ENCODE measurements around the gene CCDC66.
"Not testable (repeated sequence)": the region's sequence is repeated elsewhere in the genome, so short reads cannot be mapped to it uniquely, and the experiment has no call there.

Gene CCDC66

DNA sequence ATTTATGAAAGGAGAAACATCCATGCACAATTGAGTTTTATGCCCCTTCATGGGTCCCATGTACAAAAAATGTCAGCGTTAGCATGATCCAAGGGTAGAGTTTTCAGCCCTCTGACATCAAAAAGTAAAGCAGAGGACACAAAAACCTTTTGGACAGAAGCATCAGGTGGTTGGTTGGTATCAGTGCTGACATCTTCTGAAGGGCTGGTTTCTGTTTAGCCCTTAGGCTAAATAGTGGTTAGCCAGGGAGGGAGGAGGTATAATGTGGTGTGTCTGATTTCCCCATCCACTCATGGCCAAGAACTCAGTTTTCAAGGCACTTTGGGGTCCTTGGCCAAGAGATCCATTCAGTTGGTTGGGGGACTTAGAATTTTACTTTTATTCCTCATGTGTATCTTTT lies 16.5 kb downstream of the CCDC66 start:
- Histone ChIP-seq H3K27ac (no peak overlapping the region), H3K4me3 (no peak overlapping the region)
- DNase-seq (ENCODE audit: low spot score): no peak
- TF ChIP-seq, protein P1, sequence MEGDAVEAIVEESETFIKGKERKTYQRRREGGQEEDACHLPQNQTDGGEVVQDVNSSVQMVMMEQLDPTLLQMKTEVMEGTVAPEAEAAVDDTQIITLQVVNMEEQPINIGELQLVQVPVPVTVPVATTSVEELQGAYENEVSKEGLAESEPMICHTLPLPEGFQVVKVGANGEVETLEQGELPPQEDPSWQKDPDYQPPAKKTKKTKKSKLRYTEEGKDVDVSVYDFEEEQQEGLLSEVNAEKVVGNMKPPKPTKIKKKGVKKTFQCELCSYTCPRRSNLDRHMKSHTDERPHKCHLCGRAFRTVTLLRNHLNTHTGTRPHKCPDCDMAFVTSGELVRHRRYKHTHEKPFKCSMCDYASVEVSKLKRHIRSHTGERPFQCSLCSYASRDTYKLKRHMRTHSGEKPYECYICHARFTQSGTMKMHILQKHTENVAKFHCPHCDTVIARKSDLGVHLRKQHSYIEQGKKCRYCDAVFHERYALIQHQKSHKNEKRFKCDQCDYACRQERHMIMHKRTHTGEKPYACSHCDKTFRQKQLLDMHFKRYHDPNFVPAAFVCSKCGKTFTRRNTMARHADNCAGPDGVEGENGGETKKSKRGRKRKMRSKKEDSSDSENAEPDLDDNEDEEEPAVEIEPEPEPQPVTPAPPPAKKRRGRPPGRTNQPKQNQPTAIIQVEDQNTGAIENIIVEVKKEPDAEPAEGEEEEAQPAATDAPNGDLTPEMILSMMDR (IDR thresholded peaks at IDR 0.05): no peak

DNA sequence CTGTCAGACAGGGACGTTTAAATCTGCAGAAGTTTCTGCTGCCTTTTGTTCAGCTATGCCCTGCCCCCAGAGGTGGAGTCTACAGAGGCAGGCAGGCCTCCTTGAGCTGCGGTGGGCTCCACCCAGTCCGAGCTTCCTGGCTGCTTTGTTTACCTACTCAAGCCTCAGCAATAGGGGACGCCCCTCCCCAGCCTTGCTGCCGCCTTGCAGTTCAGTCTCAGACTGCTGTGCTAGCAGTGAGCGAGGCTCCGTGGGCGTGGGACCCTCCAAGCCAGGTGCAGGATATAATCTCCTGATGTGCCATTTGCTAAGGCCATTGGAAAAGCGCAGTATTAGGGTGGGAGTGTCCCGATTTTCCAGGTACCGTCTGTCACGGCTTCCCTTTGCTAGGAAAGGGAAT lies 25.0 kb downstream of the CCDC66 start:
- H3K27ac ChIP-seq; H3K4me3 ChIP-seq; DNase-seq (ENCODE audit: low spot score): not testable (repeated sequence)

DNA sequence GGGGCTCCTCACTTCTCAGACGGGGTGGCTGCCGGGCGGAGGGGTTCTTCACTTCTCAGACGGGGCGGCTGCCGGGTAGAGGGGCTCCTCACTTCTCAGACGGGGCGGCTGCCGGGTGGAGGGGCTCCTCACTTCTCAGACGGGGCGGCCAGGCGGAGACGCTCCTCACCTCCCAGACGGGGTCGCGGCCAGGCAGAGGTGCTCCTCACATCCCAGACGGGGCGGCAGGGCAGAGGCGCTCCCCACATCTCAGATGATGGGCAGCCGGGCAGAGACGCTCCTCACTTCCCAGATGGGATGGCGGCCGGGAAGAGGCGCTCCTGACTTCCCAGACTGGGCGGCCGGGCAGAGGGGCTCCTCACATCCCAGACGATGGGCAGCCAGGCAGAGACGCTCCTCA lies 27.3 kb downstream of the CCDC66 start:
- not testable (repeated sequence) for H3K27ac ChIP-seq; H3K4me3 ChIP-seq; DNase-seq (ENCODE audit: low spot score)

DNA sequence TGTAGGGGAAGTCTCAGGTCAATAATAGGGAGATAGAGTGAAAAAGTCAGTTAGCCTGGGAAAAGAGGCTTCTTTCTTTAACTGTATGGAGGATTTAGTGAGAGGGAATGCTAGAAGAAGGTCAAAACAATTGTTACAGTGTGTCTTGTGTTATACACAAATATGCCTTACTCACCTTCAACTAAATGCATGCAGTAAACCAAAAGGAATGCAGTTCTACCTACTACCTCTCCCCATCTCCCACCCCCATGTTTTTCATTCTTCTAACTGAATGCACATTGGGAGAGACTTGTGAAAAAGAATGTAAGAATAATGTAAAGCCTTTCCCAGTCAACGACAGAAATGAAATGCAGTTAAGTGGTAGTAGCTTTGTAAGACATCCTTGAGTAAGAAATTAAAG lies 33.8 kb downstream of the CCDC66 start:
- no peak for DNase-seq (ENCODE audit: low spot score)
- H3K4me3 ChIP-seq: no peak overlapping the region
- no peak overlapping the region for H3K27ac ChIP-seq
- TF ChIP-seq, protein P1 (IDR thresholded peaks at IDR 0.05): no peak

DNA sequence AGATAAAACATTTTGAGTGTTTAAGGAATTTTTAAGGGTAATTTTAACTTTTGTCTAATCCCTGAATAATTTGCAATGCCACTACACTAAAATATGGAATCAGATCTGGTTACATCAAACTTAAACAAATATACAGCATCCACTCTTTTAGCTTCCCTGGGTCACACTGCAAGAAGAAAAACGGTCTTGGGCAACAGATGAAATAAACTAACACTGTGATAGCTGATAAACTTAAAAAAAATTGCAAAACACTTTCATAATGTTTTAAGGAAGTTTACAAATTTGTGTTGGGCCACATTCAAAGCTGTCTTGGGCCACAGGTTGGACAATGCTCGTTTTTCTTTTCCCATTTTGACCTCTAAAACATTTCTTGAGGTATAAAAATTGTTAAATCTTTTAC lies 34.3 kb downstream of the CCDC66 start:
- Histone ChIP-seq H3K27ac (no peak overlapping the region), H3K4me3 (no peak overlapping the region)
- no peak for DNase-seq (ENCODE audit: low spot score)

DNA sequence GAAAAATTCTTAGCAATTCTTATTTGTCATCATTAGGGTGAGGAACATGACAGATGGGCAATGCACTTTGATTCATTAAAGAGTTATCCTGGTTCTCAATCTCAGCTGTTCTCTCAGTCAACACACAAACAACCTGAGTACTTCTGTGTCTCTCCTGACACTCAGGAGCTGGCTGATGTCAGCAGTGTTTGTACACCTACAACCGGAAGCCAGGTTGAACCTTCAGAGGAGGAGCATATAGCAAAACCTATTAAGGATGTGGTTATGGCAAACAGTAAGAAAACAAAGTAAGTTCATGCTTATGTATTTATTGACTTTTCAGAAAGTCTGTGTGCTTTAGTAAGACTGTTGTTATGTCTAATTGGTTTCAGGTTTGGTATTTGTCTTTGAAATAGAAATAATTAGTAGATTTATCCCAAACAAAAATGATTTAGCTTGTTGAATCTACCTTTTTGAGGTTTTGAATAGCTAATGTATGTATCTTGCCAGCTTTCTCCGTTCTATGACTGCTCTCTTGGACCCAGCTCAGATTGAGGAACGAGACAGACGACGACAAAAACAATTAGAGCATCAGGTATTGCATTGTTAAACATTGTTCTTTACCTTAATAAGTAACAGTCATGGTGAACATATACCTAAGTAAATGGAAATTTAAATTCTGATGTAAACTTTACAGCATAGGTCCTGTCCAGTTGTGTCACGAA lies 36.6 kb downstream of the CCDC66 start:
- no peak for DNase-seq (ENCODE audit: low spot score)
- TF ChIP-seq, protein P1 (IDR thresholded peaks at IDR 0.05): no peak
- Histone ChIP-seq H3K4me3 (no peak overlapping the region), H3K27ac (no peak overlapping the region)

More for the DNA sequence above, 34.3 kb downstream of the CCDC66 start:
- TF ChIP-seq, protein P1 (IDR thresholded peaks at IDR 0.05): no peak

DNA sequence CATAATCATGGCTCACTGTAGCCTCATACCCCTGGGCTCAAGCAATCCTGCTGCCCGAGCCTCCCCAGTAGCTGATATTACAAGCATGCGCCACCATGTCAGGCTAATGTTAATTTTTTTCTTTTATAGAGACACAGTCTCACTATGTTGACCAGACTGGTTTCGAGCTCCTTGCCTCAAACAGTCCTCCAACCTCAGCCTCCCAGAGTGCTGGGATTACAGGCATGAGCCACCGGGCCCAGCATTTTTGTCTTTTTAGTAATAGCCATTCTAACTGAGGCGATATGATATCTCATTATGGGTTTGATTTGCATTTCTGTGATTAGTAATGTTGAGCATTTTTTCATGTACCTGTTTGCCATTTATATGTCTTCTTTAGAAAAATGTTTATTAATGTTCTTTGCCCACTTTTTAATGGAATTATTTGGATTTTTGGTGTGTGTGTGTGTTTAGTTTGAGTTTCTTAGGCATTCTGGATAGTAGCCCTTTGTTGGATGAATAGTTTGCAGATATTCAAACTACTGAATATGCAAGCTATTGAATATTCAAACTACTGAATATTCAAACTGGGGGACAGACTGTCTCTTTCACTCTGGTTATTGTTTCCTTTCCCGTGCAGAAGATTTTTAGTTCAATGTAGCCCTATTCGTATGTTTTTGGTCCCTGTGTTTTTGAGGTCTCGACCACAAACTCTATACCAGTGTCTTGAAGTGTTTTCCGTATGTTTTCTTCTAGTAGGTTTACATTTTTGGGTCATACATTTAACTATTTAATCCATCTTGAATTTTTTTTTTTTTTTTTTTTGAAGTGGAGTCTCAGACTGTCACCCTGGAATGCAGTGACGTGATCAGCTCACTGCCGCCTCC lies 39.2 kb downstream of the CCDC66 start:
- no peak for DNase-seq (ENCODE audit: low spot score)
- no peak overlapping the region for H3K4me3 ChIP-seq
- no peak overlapping the region for H3K27ac ChIP-seq
- TF ChIP-seq, protein P1 (IDR thresholded peaks at IDR 0.05): no peak

DNA sequence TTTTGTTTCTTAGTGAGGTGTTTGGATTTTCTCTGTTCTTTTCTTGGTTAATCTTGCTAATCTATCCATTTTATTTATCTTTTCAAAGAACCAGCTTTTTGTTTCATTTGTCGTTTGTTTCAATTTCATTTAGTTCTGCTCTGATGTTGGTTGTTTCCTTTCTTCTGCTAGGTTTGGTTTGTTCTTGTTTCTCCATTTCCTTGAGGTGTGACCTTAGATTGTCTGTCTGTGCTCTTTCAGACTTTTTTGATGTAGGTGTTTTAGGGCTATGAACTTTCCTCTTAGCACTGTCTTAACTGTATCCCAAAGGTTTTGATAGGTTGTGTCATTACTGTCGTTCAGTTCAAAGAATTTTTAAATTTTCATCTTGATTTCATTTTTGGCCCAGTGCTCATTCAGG lies 51.5 kb downstream of the CCDC66 start:
- H3K27ac ChIP-seq; DNase-seq (ENCODE audit: low spot score); H3K4me3 ChIP-seq: not testable (repeated sequence)

All from coronary artery (tissue), 2 donors.